ENCODE results near the gene MAPKAPK2.

MAPKAPK2 gene

GRCh38 chr1:206713070-206713469, 28.4 kb downstream of the MAPKAPK2 start:
- Histone ChIP-seq H3K27ac (ENCODE audit: low read length) (no peak overlapping the region), H3K9me3 (ENCODE audit: control insufficient read depth in 2 of 2, low read length in 2 of 2) (no peaks in the 10 kb centered on the region), H3K4me1 (ENCODE audit: control insufficient read depth, insufficient read depth, low read length) (peaks cover 52% of the 10 kb centered on the region), H3K36me3 (ENCODE audit: control insufficient read depth in 2 of 2, insufficient read depth in 2 of 2, low read length in 2 of 2) (no peaks in the 10 kb centered on the region), H3K4me3 (ENCODE audit: low read length in 2 of 2) (no peak overlapping the region), H3K27me3 (ENCODE audit: control insufficient read depth in 1 of 2, insufficient read depth in 2 of 2, low read length in 2 of 2) (no peaks in the 10 kb centered on the region), H3K9ac (ENCODE audit: low read length in 2 of 2) (no peak overlapping the region)

GRCh38 chr1:206713910-206714312, 29.2 kb downstream of the MAPKAPK2 start:
- no peaks in the 10 kb centered on the region for H3K36me3 ChIP-seq (ENCODE audit: control insufficient read depth in 2 of 2, insufficient read depth in 2 of 2, low read length in 2 of 2)
- H3K9me3 ChIP-seq (ENCODE audit: control insufficient read depth in 2 of 2, low read length in 2 of 2) = no peaks in the 10 kb centered on the region
- peaks cover 50% of the 10 kb centered on the region for H3K4me1 ChIP-seq (ENCODE audit: control insufficient read depth, insufficient read depth, low read length)
- peak overlapping the region in 1 of 2 donors; percentile 38 for H3K9ac ChIP-seq (ENCODE audit: low read length in 2 of 2)
- peak overlapping the region; percentile 58 for H3K27ac ChIP-seq (ENCODE audit: low read length)
- H3K27me3 ChIP-seq (ENCODE audit: control insufficient read depth in 1 of 2, insufficient read depth in 2 of 2, low read length in 2 of 2) = no peaks in the 10 kb centered on the region
- peak overlapping the region in 1 of 2 donors; percentile 17 for H3K4me3 ChIP-seq (ENCODE audit: low read length in 2 of 2)

- Histone ChIP-seq H3K4me1 (ENCODE audit: control insufficient read depth, insufficient read depth, low read length) (peaks cover 46% of the 10 kb centered on the region), H3K27ac (ENCODE audit: low read length) (peak overlapping the region; percentile 58), H3K9ac (ENCODE audit: low read length in 2 of 2) (peak overlapping the region in 1 of 2 donors; percentile 38)
These were observed 29.8 kb downstream of the MAPKAPK2 start for GRCh38 chr1:206714331-206715058.

GRCh38 chr1:206715120-206715519, 30.4 kb downstream of the MAPKAPK2 start:
- Histone ChIP-seq H3K36me3 (ENCODE audit: control insufficient read depth in 2 of 2, insufficient read depth in 2 of 2, low read length in 2 of 2) (no peaks in the 10 kb centered on the region), H3K4me3 (ENCODE audit: low read length in 2 of 2) (peak overlapping the region in 1 of 2 donors; percentile 40), H3K27ac (ENCODE audit: low read length) (peak overlapping the region; percentile 58), H3K27me3 (ENCODE audit: control insufficient read depth in 1 of 2, insufficient read depth in 2 of 2, low read length in 2 of 2) (no peaks in the 10 kb centered on the region), H3K9ac (ENCODE audit: low read length in 2 of 2) (no peak overlapping the region), H3K4me1 (ENCODE audit: control insufficient read depth, insufficient read depth, low read length) (peaks cover 42% of the 10 kb centered on the region), H3K9me3 (ENCODE audit: control insufficient read depth in 2 of 2, low read length in 2 of 2) (no peaks in the 10 kb centered on the region)

More at GRCh38 chr1:206714331-206715058, 29.8 kb downstream of the MAPKAPK2 start:
- Histone ChIP-seq H3K4me3 (ENCODE audit: low read length in 2 of 2) (peak overlapping the region; percentile 17 to 40), H3K36me3 (ENCODE audit: control insufficient read depth in 2 of 2, insufficient read depth in 2 of 2, low read length in 2 of 2) (no peaks in the 10 kb centered on the region), H3K9me3 (ENCODE audit: control insufficient read depth in 2 of 2, low read length in 2 of 2) (no peaks in the 10 kb centered on the region), H3K27me3 (ENCODE audit: control insufficient read depth in 1 of 2, insufficient read depth in 2 of 2, low read length in 2 of 2) (no peaks in the 10 kb centered on the region)

GRCh38 chr1:206715552-206716158, 30.9 kb downstream of the MAPKAPK2 start:
- H3K4me1 ChIP-seq (ENCODE audit: control insufficient read depth, insufficient read depth, low read length) = peaks cover 42% of the 10 kb centered on the region
- no peaks in the 10 kb centered on the region for H3K27me3 ChIP-seq (ENCODE audit: control insufficient read depth in 1 of 2, insufficient read depth in 2 of 2, low read length in 2 of 2)
- no peaks in the 10 kb centered on the region for H3K36me3 ChIP-seq (ENCODE audit: control insufficient read depth in 2 of 2, insufficient read depth in 2 of 2, low read length in 2 of 2)
- H3K27ac ChIP-seq (ENCODE audit: low read length) = no peak overlapping the region
- no peak overlapping the region for H3K9ac ChIP-seq (ENCODE audit: low read length in 2 of 2)
- no peaks in the 10 kb centered on the region for H3K9me3 ChIP-seq (ENCODE audit: control insufficient read depth in 2 of 2, low read length in 2 of 2)
- no peak overlapping the region for H3K4me3 ChIP-seq (ENCODE audit: low read length in 2 of 2)

GRCh38 chr1:206716159-206716869, 31.6 kb downstream of the MAPKAPK2 start:
- no peaks in the 10 kb centered on the region for H3K9me3 ChIP-seq (ENCODE audit: control insufficient read depth in 2 of 2, low read length in 2 of 2)
- peaks cover 42% of the 10 kb centered on the region for H3K4me1 ChIP-seq (ENCODE audit: control insufficient read depth, insufficient read depth, low read length)
- H3K27ac ChIP-seq (ENCODE audit: low read length) = peak overlapping the region; percentile 24
- H3K36me3 ChIP-seq (ENCODE audit: control insufficient read depth in 2 of 2, insufficient read depth in 2 of 2, low read length in 2 of 2) = no peaks in the 10 kb centered on the region
- no peaks in the 10 kb centered on the region for H3K27me3 ChIP-seq (ENCODE audit: control insufficient read depth in 1 of 2, insufficient read depth in 2 of 2, low read length in 2 of 2)
- H3K9ac ChIP-seq (ENCODE audit: low read length in 2 of 2) = no peak overlapping the region
- no peak overlapping the region for H3K4me3 ChIP-seq (ENCODE audit: low read length in 2 of 2)

GRCh38 chr1:206716870-206717673, 32.4 kb downstream of the MAPKAPK2 start:
- Histone ChIP-seq H3K27me3 (ENCODE audit: control insufficient read depth in 1 of 2, insufficient read depth in 2 of 2, low read length in 2 of 2) (no peaks in the 10 kb centered on the region), H3K9me3 (ENCODE audit: control insufficient read depth in 2 of 2, low read length in 2 of 2) (no peaks in the 10 kb centered on the region), H3K27ac (ENCODE audit: low read length) (peak overlapping the region; percentile 24), H3K4me1 (ENCODE audit: control insufficient read depth, insufficient read depth, low read length) (peaks cover 42% of the 10 kb centered on the region), H3K9ac (ENCODE audit: low read length in 2 of 2) (no peak overlapping the region), H3K36me3 (ENCODE audit: control insufficient read depth in 2 of 2, insufficient read depth in 2 of 2, low read length in 2 of 2) (no peaks in the 10 kb centered on the region), H3K4me3 (ENCODE audit: low read length in 2 of 2) (no peak overlapping the region)

- Histone ChIP-seq H3K27ac (ENCODE audit: low read length) (no peak overlapping the region), H3K9me3 (ENCODE audit: control insufficient read depth in 2 of 2, low read length in 2 of 2) (no peaks in the 10 kb centered on the region), H3K27me3 (ENCODE audit: control insufficient read depth in 1 of 2, insufficient read depth in 2 of 2, low read length in 2 of 2) (no peaks in the 10 kb centered on the region), H3K9ac (ENCODE audit: low read length in 2 of 2) (no peak overlapping the region), H3K4me1 (ENCODE audit: control insufficient read depth, insufficient read depth, low read length) (peaks cover 44% of the 10 kb centered on the region), H3K4me3 (ENCODE audit: low read length in 2 of 2) (no peak overlapping the region), H3K36me3 (ENCODE audit: control insufficient read depth in 2 of 2, insufficient read depth in 2 of 2, low read length in 2 of 2) (no peaks in the 10 kb centered on the region)
These were observed 32.9 kb downstream of the MAPKAPK2 start for GRCh38 chr1:206717674-206717989.

GRCh38 chr1:206719169-206719839, 34.6 kb downstream of the MAPKAPK2 start:
- Histone ChIP-seq H3K27me3 (ENCODE audit: control insufficient read depth in 1 of 2, insufficient read depth in 2 of 2, low read length in 2 of 2) (no peaks in the 10 kb centered on the region), H3K4me3 (ENCODE audit: low read length in 2 of 2) (no peak overlapping the region), H3K4me1 (ENCODE audit: control insufficient read depth, insufficient read depth, low read length) (peaks cover 45% of the 10 kb centered on the region), H3K36me3 (ENCODE audit: control insufficient read depth in 2 of 2, insufficient read depth in 2 of 2, low read length in 2 of 2) (no peaks in the 10 kb centered on the region), H3K9ac (ENCODE audit: low read length in 2 of 2) (no peak overlapping the region), H3K27ac (ENCODE audit: low read length) (no peak overlapping the region), H3K9me3 (ENCODE audit: control insufficient read depth in 2 of 2, low read length in 2 of 2) (no peaks in the 10 kb centered on the region)

- Histone ChIP-seq H3K4me3 (ENCODE audit: low read length in 2 of 2) (no peak overlapping the region), H3K27me3 (ENCODE audit: control insufficient read depth in 1 of 2, insufficient read depth in 2 of 2, low read length in 2 of 2) (no peaks in the 10 kb centered on the region), H3K4me1 (ENCODE audit: control insufficient read depth, insufficient read depth, low read length) (peaks cover 47% of the 10 kb centered on the region), H3K27ac (ENCODE audit: low read length) (no peak overlapping the region), H3K36me3 (ENCODE audit: control insufficient read depth in 2 of 2, insufficient read depth in 2 of 2, low read length in 2 of 2) (no peaks in the 10 kb centered on the region), H3K9me3 (ENCODE audit: control insufficient read depth in 2 of 2, low read length in 2 of 2) (no peaks in the 10 kb centered on the region), H3K9ac (ENCODE audit: low read length in 2 of 2) (no peak overlapping the region)
These were observed 36.7 kb downstream of the MAPKAPK2 start for GRCh38 chr1:206721454-206721853.

All from stomach smooth muscle (tissue), 2 donors.